Stimulated activated CD4-positive, alpha-beta T cell treated with anti-CD3 and anti-CD28 coated beads, Interleukin-15, amount 100 ng/mL, for 24 hours (primary cell): ENCODE measurements around the gene HOXA5.

Source experiments
- DNase-seq: peaks from one replicate; pipeline ENCODE4 v3.0.0-alpha.2; 2020

Gene HOXA5

DNA sequence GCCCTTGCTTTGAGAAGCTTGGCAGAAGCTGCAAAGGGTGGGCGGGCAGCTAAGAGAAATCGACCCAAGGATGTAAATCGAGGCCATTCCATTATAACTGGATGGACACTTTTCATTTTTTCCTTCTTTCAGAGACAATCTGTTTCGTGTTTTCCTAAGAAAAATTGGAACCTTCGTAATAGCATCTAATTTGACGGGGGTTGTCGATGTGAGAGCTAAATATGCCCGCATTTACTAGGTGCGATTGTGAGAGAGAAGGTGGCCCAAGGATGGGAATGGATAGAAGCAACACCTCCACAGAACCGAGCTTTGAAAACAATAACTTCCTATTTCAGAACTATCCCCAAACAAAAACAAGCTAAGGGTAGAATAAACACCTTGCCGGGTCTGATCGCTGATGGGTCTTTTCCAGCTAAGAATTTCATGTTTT, 12.1 kb downstream of the HOXA5 start:
- DNase-seq: no peak

DNA sequence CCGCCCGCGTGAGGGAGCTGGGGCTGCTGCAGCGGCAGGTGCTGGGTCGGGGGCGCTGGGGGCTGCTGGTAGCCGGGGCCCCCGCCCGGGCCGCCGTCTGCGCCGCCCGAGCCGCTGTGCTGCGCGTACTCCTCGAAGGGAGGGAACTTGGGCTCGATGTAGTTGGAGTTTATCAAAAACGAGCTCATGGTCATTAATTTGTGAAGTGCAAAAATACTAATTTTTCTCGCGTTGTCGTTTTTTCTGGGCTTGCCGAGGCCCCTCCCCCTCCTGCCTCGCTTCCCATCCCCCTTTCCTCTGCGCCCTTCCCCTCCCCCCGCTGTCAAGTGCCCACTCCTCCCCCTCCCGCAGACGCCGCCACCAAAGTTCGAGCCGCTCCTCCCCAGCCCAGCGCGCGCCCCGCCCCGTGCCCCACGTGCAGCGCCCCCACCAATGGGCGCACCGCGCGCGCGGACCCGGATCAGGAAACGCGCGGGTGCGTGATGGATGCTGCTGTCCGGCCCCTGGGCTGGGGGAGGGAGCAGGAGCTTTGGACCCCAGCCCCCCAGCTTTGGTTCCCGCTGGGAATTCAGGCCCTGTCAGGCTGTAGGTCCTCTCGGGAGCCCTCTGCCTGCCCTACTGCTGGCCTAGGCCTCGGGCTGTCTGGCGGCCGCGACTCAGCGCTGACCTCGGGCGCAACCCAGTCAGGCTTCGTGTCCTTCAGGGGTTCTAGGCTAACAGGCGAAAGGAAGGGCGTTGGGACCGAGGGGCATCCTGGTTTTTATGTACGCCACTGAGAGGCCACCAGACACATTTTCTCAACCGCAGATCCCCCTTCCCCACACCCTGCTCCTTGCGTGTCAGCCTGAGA, 12.7 kb downstream of the HOXA5 start, which contains the start of gene HOXA4:
Gene HOXA4 (minus strand): TSS at position 218 of the 850 bp plus-strand sequence. CDS start 24 bp downstream, at position 194.
- peak; percentile 77 for DNase-seq

GRCh38 chr7:27129729-27130539, 13.5 kb downstream of the HOXA5 start:
- no peak for DNase-seq

DNA sequence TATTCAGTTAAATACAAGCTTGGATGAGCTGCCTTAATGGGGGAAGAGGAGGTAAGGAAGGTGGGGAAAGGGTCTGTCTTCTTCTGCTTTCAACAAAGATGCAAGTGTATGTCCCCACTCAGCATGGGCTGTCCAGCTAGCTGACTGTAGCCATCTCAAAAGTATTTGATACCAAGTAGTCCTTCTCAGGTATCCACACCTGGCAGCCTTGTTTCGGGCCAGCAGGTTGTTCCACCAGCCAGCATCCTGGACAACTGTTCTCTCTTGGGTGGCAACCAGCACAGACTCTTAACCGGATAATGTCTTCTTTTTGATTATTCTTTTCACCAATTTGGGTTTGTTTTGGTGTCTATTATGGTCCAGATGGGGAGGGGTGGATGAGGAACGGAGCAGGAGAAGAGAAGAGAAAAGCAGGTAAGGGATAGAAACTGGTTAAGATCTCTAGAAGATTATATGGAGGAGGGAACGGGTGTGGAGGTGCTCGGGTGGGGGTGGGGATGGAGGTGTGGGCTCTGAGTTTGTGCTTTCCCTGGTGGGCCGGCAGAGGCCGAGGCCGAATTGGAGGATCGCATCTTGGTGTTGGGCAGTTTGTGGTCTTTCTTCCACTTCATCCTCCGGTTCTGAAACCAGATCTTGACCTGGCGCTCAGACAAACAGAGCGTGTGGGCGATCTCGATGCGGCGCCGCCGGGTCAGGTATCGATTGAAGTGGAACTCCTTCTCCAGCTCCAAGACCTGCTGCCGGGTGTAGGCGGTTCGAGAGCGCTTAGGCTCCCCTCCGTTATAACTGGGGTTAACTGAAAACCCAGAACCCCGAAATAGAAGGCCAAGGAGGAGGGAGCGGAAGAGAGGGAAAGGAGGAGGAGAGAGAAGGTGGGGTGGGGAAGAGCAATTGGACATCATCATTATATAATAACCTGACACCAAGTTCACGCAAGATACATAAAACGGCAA, 14.4 kb downstream of the HOXA5 start:
- no peak for DNase-seq

DNA sequence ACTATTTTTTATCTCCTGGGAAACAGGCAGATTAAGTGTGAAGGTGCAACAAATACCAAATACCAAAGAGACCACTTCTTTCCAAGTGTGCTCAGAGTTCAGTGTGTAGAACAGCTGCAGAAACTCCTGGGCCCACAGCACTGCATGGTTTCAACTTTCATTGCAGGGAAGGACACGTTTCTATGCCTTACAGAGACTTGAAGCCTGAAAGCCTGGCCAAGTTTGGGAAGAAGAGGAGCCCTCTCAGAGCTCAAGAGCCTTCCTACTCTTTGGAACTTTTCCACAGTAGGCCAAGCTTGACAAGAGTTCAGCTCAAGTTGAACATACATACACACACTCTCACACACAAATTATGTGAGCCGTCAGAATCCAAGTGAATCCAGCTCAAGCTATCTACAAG, 15.4 kb downstream of the HOXA5 start:
- DNase-seq: no peak

GRCh38 chr7:27126596-27127327, 16.7 kb downstream of the HOXA5 start:
- no peak for DNase-seq

- DNase-seq: no peak
These were observed 17.5 kb downstream of the HOXA5 start for GRCh38 chr7:27125986-27126394.

- DNase-seq: no peak
These were observed 18.4 kb downstream of the HOXA5 start for GRCh38 chr7:27124902-27125689.

GRCh38 chr7:27124096-27124901, 19.2 kb downstream of the HOXA5 start:
- DNase-seq: no peak

GRCh38 chr7:27123477-27124053, 19.9 kb downstream of the HOXA5 start:
- no peak for DNase-seq

DNA sequence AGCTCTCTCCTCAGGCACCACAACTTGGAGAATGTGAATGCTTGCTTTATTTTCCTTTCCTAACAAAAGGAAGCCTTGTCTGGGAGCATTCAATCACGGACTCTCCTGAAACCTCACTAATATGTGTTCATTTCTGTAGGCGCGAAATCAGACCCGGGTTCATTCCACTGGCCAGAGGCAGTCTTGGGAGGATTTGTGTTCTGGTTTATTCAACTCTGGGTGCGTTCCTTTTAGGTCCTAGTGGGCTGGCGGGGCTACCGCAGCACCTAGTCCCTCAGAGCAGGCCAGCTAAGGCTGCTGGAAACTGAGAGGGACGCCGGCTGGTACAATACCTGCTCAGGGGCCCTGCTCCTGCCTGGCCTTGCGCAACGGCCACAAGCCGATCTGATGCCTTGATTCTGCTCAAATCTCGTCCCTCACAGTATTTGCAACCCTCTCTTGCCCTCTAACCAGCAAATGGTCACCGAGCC, 20.4 kb downstream of the HOXA5 start:
- no peak for DNase-seq

- no peak for DNase-seq
These were observed 21.2 kb downstream of the HOXA5 start for GRCh38 chr7:27122077-27122910.

- DNase-seq: no peak
These were observed 21.8 kb downstream of the HOXA5 start for GRCh38 chr7:27121684-27122076.

- no peak for DNase-seq
These were observed 24.0 kb downstream of the HOXA5 start for GRCh38 chr7:27119412-27119911.

DNA sequence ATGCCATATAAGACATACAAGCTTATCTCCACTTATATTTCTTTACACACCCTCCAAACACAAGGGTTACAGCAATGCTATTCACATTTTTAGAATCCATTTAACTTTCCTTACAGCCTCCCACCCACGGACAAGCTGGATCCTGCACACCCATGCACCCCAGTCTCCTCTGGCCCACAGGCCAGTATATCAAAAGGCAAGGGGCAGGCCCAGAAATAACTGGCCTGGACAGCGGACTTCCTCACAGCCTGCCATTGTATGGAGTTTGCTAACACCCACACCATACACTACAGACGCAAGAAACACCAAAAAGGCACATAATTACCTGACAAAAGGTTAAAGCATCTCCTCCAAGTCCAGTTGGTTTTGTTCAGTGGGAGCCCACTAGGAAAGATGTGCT, 24.9 kb downstream of the HOXA5 start:
- no peak for DNase-seq

DNA sequence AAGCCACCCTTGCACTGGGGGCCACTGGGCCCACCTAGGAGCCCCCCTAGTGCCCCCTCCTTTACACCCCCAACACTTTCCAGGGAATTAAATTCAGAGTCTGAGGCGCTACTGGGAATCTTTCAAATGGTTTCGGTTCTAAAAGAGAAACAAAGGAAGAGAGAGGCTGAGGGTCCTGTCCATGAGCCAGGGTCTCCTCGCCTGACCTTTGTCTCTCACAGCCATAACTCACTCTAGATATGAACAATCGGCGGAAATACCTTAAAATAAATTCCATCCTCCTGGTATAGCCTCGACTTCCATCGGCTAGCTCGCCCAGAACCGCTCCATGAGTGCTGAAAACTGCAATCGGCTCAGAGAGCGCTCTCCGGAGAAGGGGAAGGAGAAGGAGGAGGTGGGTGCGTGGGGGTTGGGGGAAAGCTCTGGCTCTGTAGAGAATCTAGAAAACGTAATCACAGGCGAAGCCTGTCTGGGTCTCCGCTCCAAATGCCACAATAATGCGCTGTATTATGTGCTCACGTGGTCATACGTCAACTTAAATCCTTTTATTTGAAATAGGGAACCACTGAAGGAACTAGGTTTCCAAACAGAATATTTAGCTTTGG, 25.5 kb downstream of the HOXA5 start:
- no peak for DNase-seq

DNA sequence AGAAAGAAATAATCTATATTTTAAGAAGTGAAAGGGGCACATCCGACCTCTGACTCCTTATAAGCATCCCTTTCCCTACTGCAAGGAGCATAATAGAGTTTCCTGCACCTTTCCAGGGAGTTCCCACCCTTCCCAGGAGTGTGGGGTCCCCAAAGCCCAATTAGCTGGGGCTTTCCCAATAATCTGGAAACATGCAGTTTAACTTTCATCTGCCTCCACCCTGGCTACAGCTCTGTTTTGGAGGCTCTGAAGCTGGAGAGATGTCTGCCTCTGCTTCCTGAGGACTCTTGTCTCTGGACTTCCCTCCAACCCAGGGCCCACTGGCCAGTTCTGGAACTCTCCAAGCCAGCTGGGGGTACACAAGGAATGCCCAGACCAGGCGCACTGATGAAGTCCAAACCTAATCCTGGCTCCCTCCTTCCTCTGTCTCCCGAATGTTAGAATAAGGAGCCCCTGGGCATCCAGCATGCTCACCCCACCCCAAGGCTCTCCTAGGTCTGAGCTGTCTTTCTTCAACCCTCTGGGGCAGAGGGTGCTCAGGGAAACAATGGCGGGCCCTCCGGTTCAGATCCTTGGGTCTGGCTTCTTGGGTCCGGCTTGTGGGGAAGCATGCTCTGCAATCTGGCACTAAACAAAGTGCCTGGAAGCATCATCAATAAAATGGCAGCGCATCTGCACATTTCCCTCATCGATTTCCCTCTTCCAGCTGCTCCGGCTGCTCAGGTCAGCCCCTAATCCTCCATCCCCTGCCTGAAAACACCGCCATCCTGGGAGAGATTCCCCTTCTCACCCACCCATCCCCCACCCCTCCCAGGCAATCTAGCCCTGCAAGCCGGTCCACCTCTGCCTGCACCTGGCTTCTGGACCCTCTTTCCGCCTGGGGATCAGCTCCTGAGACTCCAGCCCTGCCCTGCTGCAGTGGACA, 26.3 kb downstream of the HOXA5 start:
- DNase-seq: no peak
